Right hindlimb (tissue), 1 donor: Measurements from ENCODE around the gene TMEM272.

Source experiments
- DNase-seq: peaks from one replicate; pipeline ENCODE4 v3.0.0-alpha.2; 2018

TMEM272 gene

GRCh38 chr13:51776179-51776578 lies 68.8 kb downstream of the TMEM272 start:
- DNase-seq, result no peak

GRCh38 chr13:51773515-51773914 lies 71.5 kb downstream of the TMEM272 start:
- no peak for DNase-seq

GRCh38 chr13:51772781-51773180 lies 72.2 kb downstream of the TMEM272 start:
- no peak for DNase-seq

- DNase-seq, result no peak
Measured at GRCh38 chr13:51772105-51772455, 72.9 kb downstream of the TMEM272 start.

- no peak for DNase-seq
Measured at GRCh38 chr13:51771418-51772104, 73.4 kb downstream of the TMEM272 start.

- DNase-seq, result no peak
Measured at GRCh38 chr13:51770681-51771417, 74.1 kb downstream of the TMEM272 start.

- DNase-seq, result no peak
Measured at GRCh38 chr13:51770160-51770559, 74.8 kb downstream of the TMEM272 start.

GRCh38 chr13:51769455-51770127 lies 75.4 kb downstream of the TMEM272 start:
- DNase-seq, result no peak

GRCh38 chr13:51768976-51769375 lies 76.0 kb downstream of the TMEM272 start:
- no peak for DNase-seq

GRCh38 chr13:51768378-51768921 lies 76.5 kb downstream of the TMEM272 start:
- DNase-seq, result no peak

GRCh38 chr13:51767100-51767499 lies 77.9 kb downstream of the TMEM272 start:
- DNase-seq, result no peak

GRCh38 chr13:51765142-51765515 lies 79.8 kb downstream of the TMEM272 start:
- no peak for DNase-seq

GRCh38 chr13:51764184-51765141 lies 80.5 kb downstream of the TMEM272 start:
- DNase-seq, result peak; percentile 44

GRCh38 chr13:51763486-51763885 lies 81.5 kb downstream of the TMEM272 start:
- no peak for DNase-seq
